HG03575 (cell line): ENCODE results near the gene RAD51C.
"Not testable (repeated sequence)": the region's sequence is repeated elsewhere in the genome, so short reads cannot be mapped to it uniquely, and the experiment has no call there.

ENCODE experiments used
- ATAC-seq: cut with Tn5 transposase; IDR thresholded peaks from one replicate; pipeline ENCODE4 v1.9.1; 2021; ENCODE audit not compliant: unreplicated experiment, insufficient number of reproducible peaks, low FRiP score; ENCODE audit errors: extremely low read depth

The RAD51C gene

DNA sequence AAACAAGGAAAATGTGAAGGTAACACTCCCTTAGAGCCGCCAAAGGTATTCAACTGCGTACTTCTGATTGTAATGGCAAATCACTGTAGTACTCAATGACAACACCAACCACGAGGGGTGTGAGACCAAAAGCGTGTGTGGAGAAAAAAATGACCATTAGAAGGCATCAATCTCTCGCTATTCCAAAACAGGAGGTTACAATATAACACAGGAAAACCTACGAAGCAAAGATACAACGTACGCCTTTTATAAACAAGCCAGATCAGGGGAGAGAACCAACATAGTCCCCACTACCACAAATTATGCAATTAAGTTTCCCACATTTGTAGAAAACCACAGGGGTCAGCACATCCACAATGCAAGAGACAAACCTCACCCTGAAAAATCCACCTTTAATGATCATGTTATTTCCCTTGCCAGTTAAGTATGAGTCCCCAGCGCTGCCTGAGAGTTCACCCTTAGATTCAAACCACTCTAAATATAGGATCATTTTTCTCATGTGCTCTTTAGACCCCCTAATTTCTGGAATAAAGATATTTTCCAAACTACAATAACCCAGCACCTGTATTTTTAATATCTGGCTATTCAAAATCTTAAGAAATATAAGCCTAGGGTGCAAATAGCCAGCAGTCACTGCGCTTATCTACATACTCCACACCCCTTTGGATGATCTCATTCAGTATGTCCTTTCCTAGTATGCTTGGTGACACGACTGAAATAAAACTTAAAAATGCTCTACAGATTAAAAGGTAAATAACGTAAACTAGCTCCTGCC lies 13.0 kb upstream of the RAD51C start:
- no peak for ATAC-seq

DNA sequence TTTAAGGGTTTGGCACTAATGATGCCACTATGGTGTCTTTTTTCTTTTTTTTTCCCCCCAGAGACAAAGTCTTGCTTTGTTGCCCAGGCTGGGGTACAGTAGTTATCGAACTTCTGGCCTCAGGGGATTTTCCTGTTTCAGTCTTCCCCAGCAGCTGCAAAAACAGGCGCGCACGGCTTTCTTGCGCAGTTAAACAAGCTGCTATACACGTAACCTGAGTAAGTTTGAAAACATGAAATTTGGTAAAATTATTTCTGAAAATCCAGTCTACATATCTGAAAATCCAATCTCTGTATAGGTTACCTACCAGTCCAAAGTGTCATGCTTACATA lies 12.4 kb upstream of the RAD51C start:
- no peak for ATAC-seq

DNA sequence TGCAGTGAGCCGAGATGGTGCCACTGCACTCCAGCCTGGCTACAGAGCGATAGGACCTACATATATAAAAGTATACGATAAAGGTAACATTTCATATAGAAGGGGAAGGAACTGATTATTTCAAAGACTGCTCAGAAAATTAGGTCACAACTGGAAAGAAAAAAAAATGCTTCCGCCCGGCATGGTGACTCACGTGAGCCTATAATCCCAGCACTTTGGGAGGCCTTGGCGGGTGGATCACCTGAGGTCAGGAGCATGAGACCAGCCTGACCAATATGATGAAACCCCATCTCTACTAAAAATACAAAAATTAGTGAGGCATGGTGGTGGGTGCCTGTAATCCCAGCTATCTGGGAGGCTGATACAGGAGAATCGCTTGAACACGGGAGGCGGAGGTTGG lies 8.4 kb upstream of the RAD51C start:
- no peak for ATAC-seq

DNA sequence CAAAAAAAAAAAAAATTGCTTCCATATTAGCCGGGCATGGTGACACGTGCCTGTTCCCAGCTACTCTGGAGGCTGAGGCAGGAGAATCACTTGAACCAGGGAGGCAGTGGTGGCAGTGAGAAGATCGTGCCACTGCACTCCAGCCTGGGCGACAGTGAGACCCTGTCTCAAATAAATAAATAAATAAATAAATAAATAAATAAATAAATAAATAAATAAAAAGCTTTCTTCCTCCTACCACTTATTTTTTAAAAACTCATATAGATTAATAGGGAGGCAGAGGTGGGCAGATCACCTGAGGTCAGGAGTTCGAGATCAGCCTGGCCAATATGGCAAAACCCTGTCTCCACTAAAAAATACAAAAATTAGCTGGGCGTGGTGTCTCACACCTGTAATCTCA lies 7.9 kb upstream of the RAD51C start:
- not testable (repeated sequence) for ATAC-seq

DNA sequence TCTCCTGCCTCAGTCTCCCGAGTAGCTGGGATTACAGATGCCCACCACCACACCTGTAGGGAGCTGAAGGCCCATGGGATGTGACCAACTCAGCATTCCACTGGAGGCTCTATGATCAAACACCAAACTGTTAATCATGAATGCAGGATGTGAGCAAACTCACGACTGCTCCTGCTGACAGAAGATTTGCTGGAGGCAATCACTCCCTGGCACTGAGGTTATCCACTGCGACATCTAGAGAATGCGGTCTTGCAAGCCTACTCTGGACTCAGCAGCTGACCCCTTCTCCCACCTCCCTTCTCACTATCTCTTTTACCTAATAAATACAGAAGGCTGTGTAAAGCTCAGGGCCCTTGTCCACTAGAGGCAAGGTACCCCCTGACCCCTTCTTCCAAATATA lies 5.4 kb upstream of the RAD51C start:
- no peak for ATAC-seq

DNA sequence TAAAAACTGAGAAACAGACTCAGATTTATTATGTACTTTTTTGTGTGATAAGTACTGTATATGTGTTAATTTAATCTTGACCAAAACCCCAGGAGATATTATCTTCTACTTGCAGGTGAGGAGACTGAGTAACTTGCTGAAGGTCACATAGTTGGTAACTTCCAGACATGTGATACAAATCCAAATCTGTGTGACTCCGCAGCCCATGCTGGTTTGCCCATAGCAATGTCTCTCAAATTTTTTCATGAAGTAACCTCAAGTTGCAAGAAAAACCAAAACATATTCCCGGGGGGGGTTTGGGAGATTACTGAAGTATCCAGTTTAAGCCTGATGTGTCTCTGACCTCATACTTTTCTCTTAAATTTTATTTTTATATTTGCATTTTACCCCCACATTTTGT lies 3.9 kb upstream of the RAD51C start:
- ATAC-seq: no peak

DNA sequence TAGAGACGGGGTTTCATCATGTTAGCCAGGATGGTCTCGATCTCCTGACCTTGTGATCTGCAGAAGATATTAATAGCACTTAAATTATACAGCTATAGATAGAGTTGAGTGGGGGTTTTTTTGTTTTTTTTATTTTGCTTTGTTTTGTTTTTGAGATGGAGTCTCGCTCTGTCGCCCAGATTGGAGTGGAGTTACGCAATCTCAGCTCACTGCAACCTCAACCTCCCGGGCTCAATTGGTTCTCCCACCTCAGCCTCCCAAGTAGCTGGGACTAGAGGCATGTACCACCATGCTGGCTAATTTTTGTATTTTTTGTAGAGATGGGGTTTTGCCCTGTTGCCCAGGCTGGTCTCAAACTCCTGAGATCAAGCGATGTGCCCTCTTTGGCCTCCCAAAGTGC lies 2.4 kb upstream of the RAD51C start:
- not testable (repeated sequence) for ATAC-seq

DNA sequence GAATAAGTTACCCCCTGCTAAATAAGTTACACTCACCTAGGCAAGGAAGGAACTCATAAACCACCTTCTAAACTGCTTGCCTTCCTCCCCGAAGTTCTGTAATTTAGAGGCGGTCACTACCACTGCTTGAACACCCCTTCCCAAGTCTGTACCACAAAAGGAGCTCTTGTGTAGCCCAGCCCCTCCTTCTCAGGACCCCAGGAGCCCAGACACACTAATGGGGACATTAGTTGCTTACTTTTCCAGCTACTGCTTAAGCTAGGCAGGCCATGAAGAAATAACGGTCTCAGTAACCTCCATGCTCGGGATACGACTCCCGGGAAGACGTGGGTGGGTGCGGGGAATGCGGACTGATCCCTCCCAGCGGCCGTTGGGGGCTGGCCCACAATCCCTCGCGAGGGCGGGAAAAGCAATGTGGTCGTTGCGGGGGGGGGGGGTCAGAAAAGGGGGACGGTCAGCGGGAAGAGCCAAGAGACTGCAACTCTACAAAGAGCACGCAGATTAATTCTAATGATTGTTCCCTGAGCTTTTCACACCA lies 632 bp upstream of the RAD51C start, which contains the start of gene TEX14:
TEX14 (minus strand) TSS at position 345 of the 538 bp plus-strand sequence. CDS start 40,044 bp downstream, outside the sequence.
- ATAC-seq: no peak

DNA sequence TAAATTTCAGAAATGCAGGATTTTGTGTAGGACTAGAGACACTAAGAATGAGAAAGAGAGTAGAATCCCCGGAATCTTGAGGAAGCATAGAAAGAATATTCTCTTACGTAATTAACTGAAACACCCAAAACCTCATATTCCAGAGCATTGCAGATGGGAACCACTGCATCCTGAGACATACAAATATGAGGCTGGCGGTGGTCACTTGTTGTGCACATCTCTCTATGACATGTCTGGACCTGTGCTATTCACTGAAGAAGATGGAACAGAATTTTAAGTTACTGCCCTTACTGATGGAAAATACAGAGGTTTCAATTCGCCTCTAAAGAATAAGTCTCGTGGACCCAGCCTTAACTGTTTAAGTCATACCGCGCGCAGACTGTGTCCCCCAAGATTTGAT lies 806 bp downstream of the RAD51C start:
- ATAC-seq: no peak

DNA sequence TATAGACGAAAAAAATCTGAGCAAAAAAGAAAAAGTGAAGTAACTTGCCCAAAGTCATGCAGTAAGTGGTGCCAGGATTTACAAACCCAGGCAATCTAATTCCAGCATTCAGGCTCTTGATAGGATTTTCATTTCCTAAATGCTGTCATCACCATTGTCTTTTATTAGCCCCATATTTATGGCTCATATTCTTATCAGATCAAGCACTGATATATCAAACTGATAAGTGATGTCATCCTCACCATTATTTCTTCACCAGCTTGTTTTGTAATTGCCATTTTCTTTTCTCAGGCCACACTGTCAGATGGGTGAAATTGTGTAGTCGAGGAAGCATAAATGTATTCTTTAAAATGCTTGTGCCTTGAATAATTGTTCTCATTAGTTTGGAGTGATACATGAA lies 1.3 kb downstream of the RAD51C start:
- no peak for ATAC-seq

DNA sequence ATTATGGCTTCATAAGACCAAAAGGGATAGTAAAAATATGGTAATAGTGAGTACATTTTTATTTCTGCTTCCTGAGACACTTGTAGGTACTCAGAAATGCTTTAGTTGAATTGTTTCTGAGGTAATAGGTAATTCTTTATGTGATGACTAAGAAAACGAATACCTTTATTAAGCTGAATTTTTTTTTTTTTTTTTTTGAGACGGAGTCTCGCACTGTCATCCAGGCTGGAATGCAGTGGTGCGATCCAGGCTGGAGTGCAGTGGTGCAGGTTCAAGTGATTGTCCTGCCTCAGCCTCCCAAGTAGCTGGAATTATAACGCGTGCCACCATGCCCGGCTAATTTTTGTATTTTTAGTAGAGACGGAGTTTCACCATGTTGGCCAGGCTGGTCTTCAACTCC lies 1.9 kb downstream of the RAD51C start:
- ATAC-seq: no peak

DNA sequence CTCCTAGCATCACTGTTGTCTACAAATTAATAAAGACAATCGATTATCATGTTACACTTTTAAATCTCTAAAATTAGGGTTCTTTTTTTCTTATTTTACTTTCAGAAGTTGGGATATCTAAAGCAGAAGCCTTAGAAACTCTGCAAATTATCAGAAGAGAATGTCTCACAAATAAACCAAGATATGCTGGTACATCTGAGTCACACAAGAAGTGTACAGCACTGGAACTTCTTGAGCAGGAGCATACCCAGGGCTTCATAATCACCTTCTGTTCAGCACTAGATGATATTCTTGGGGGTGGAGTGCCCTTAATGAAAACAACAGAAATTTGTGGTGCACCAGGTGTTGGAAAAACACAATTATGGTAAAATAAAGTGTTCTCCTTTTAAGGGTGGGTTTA lies 2.4 kb downstream of the RAD51C start:
- ATAC-seq: no peak

DNA sequence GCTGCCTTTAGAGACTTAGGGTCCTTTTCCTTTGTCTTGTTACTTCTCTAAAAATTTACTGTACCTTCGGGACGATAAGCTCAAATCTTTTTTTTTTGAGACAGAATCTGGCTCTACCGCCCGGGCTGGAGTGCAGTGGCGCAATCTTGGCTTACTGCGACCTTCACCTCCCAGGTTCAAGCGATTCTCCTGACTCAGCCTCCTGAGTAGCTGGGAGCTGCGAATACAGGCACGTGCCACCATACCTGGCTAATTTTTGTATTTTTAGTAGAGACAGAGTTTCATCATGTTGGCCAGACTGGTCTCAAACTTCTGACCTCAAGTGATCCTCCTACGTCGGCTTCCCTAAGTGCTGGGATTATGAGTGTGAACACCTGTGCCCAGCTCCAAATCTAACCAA lies 7.4 kb downstream of the RAD51C start:
- no peak for ATAC-seq

DNA sequence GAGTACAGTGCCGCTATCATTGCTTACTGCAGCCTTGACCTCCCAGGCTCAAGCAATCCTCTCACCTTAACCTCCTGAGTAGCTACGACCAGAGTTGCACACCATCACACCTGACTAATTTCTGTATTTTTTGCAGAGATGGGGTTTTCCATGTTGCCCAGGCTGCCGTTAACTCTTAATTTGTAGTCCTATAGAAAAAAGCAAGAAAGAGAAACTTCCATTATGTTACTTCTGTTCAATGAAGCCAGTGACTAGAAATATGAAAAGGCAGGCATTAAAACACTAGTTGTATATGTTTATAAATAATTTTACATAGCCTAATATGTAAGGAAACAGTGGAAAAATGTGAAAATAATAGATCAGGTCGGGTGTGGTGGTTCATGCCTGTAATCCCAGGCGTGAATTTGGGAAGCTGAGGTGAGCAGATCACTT lies 9.7 kb downstream of the RAD51C start:
- no peak for ATAC-seq

DNA sequence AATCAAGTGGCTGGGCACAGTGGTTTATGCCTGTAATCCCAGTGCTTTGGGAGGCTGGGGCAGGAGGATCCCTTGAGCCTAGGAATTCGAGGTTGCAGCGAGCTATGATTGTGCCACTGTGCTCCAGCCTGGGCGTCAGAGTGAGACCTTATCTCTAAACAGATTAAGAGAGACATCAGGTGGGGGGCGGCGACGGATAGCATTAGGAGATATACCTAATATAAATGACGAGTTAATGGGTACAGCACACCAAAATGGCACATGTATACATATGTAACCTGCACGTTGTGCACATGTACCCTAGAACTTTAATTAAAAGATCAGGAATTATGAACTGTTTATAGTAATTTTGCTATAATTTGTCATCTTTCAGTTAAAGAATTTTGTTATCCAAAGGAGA lies 10.3 kb downstream of the RAD51C start:
- no peak for ATAC-seq

DNA sequence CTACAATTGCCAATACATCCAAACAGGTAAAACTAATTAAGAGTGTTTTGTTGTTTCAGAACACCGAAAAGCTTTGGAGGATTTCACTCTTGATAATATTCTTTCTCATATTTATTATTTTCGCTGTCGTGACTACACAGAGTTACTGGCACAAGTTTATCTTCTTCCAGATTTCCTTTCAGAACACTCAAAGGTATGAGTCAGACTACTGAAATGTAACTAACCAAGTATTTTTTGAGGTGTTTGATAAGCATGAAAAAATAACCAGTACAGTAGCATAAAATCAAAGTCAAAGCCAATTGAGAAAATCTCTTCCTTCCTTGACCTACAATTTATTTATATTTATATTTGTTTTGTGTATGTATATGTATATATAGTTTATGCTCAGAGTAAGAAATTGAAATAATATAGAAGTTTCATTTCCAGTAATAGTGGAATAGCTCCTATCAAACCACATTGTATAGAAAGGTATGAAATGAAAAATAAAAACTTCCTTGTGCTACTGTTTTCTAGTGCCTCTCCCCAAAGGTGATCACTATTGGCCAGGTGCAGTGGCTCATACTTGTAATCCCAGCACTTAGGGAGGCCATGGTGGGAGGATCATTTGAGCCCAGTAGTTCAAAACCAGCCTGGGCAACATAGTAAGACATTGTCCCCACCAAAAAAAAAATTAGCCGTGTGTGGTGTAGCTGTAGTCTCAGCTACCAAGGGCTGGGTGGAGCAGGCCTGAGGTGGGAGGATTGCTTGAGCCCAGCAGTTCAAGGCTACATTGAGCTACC lies 10.9 kb downstream of the RAD51C start:
- no peak for ATAC-seq

DNA sequence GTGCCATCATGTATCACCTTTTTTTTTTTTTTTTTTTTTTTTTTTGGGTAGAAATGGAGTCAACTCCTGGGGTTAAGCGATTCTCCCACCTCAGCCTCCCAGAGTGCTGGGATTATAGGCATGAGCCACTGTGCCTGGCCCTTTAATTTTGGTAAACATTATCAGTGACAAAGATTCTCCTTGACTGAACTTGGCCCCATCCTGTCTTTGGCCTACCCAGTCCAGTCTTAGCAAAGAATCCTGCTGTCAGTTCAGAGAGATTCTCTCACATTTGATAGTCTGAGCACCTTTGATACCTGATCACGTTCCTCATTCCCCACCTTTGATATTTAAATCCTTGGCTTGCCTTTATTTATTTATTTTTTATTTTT lies 11.5 kb downstream of the RAD51C start:
- no peak for ATAC-seq

DNA sequence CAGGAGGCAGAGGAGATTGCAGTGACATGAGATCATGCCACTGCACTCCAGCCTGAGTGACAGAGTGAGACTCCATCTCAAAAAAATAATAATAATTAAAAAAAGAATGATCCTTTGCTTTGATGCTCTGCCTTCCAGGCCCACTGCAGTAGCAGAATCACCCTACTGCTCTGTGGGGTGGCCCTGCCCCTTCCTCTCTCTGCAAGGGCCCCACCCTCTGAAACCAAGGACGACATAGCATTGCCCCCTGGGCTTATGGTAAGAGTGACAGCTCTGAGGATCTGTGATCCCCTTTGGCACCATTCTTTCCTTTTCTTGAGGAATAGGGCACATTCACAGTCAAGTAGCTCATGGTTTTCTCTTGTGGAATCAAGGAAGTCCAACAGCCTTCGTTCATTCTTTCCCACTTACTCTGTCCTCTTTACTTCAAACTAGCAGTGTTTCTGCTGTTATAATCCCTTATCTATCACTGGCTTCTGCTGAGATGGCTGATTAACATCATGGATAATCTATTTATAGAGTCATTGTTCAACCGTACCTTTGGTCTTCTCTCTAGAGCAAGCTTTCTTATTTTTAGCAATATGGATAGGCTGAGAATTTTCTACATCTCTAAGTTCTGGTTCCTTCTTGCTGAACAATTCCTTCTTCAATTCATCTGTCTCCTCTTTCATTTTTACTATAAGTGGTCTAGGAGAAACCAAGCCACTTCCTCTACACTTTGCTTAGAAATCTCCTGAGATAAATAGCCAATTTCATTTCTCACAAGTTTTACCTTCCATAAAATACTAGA lies 14.1 kb downstream of the RAD51C start:
- ATAC-seq: no peak

DNA sequence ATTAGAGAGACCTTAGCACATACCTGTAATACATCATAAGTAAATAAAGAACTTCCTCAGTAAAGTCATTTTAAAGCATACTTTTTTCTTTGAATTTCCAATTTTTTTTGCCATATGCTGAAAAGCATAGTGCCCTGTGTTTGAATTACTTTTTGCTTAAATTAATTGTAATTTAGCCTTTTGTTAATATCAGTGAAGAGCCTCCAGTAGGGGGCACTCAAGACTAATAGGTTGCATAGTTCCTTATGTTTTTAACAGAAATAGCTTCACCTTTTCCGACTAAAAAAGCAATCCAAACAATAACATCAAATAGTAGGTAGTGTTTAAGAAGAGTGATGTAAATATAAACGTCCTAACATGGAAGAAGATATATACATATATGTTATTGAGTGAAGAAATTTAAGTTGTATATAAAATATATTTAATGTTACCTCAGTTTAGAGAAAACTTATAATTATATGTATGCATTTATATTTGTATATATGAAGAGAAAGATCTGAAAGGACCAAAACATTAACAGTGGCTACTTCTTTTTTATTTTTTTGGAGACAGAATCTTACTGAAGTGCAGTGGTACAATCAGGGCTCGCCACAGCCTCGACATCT lies 18.6 kb downstream of the RAD51C start:
- no peak for ATAC-seq
